Measurements from ENCODE around the gene AKR1C8. TPM values are rescaled to one million over a fixed set of nuclear protein-coding genes. Genes with fewer than 3 reads are reported as not detected.

Gene AKR1C8
- polyA plus RNA-seq, 1 of the 3 experiments (the other 2 are of a cell fraction), result not detected

DNA sequence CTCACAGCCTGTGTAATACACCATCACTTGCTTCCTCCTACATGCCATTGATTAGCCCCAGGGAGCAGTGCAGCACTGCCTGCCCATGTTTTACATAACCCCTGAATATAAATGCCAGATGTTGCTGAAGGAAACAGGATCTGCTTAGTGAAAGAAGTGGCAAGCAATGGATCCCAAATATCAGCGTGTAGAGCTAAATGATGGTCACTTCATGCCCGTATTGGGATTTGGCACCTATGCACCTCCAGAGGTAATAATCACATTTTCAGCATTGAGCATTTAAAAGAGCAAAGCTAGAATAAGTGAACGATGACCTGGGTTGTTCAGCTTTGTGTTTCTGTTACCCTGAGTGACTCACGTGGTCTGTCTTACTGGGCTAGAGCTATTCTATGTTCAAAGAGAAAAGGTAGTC, 11.8 kb upstream of the AKR1C8 start, which contains the start of gene AKR1C4:
Gene AKR1C4 (plus strand): TSS at position 136 of the 412 bp plus-strand sequence. CDS start 31 bp downstream, at position 167.
- ChIA-PET POLR2A (no interaction called here), CTCF (no interaction called here)
- H3F3A ChIP-seq (replicated peaks; ENCODE audit: insufficient read depth), result no peaks in the 10 kb centered on the region

DNA sequence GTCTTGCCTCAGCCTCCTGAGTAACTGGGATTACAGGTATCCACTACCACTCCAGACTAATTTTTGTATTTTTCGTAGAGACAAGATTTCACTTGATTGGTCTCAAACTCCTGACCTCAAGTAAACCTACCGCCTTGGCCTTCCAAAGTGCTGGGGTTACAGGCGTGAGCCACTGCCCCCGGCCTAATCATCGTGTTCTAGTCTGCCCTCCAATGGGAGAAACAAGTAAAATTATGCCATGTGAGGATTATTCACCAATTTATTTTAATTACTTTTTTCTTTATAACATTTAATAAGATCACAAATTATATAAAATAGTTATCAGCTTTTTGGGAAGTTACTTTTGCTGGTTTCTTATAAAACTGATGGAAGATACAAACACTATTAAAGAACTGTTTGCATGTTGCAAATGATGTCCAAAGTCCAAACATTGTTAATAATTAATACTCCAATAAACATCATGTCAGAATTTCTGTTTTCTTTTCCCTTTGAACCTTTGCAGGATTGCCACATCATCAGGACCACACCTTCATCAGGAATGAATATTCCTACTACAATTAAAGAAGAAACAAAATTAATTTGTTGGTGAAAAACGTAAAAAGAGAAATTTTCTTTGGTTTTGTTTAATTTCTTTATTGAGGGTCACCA, 10.9 kb upstream of the AKR1C8 start:
- H3K4me1 ChIP-seq (ENCODE audit: control insufficient read depth in 1 of 2, insufficient read depth in 2 of 2, low read depth in 1 of 2, low read length in 1 of 2), result no peaks in the 10 kb centered on the region
- ChIA-PET CTCF (no interaction called here), POLR2A (no interaction called here)
- no peaks in the 10 kb centered on the region for H3K9me3 ChIP-seq
- 20% methylated on average over 6 of the region's 6 CpGs for WGBS (ENCODE audit: low lambda C conversion rate)
- no peaks in the 10 kb centered on the region for H3K9me2 ChIP-seq
- H3K9ac ChIP-seq, result no peak overlapping the region
- no peak overlapping the region for H3K4me2 ChIP-seq
- no peak for DNase-seq
- no peak overlapping the region for H3K4me3 ChIP-seq (ENCODE audit: low read depth in 2 of 2, low read length in 1 of 2)
- H3K27me3 ChIP-seq (ENCODE audit: insufficient read depth), result no peaks in the 10 kb centered on the region
- no peaks in the 10 kb centered on the region for H3F3A ChIP-seq (replicated peaks; ENCODE audit: insufficient read depth)
- H3K27ac ChIP-seq (ENCODE audit: low read depth in 2 of 2, low read length in 1 of 2), result no peak overlapping the region
- no peaks in the 10 kb centered on the region for H3K36me3 ChIP-seq (replicated peaks in 1 of 2; ENCODE audit: control insufficient read depth in 1 of 2, insufficient read depth in 2 of 2, low read length in 1 of 2)
- no peaks in the 10 kb centered on the region for H3K79me2 ChIP-seq (ENCODE audit: insufficient read depth)
- no peak overlapping the region for H2AFZ ChIP-seq (ENCODE audit: low read depth)
- no peaks in the 10 kb centered on the region for H4K20me1 ChIP-seq (ENCODE audit: insufficient read depth)
- TF ChIP-seq MXI1 (IDR thresholded peaks at IDR 0.05; ENCODE audit: low read depth, low read length) (no peak), RFX5 (IDR thresholded peaks at IDR 0.05; ENCODE audit: low read length) (no peak), MEF2A (IDR thresholded peaks at IDR 0.05; ENCODE audit: borderline replicate concordance, low read depth) (no peak), ELF1 (IDR thresholded peaks at IDR 0.05) (no peak), FOXM1 (IDR thresholded peaks at IDR 0.05; ENCODE audit: low read depth) (no peak), GABPA (IDR thresholded peaks at IDR 0.05; ENCODE audit: low read depth) (no peak), EZH2phosphoT487 (IDR thresholded peaks at IDR 0.05; ENCODE audit: borderline replicate concordance, low read depth) (no peak), RCOR1 (IDR thresholded peaks at IDR 0.05; ENCODE audit: low read length) (no peak), SMC3 (IDR thresholded peaks at IDR 0.05; ENCODE audit: low read depth, low read length) (no peak), FOXJ3 (CRISPR knock-in tag; IDR thresholded peaks at IDR 0.05) (no peak)
- TF ChIP-seq, protein P1, sequence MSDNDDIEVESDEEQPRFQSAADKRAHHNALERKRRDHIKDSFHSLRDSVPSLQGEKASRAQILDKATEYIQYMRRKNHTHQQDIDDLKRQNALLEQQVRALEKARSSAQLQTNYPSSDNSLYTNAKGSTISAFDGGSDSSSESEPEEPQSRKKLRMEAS (IDR thresholded peaks at IDR 0.05; ENCODE audit: low read depth), result no peak
- TF ChIP-seq, protein P2, sequence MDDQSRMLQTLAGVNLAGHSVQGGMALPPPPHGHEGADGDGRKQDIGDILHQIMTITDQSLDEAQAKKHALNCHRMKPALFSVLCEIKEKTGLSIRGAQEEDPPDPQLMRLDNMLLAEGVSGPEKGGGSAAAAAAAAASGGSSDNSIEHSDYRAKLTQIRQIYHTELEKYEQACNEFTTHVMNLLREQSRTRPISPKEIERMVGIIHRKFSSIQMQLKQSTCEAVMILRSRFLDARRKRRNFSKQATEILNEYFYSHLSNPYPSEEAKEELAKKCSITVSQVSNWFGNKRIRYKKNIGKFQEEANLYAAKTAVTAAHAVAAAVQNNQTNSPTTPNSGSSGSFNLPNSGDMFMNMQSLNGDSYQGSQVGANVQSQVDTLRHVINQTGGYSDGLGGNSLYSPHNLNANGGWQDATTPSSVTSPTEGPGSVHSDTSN (IDR thresholded peaks at IDR 0.05), result no peak

More for the DNA sequence above, 11.8 kb upstream of the AKR1C8 start, which contains the start of gene AKR1C4:
- Histone ChIP-seq H2AFZ (ENCODE audit: low read depth) (no peak within 1 kb of the TSS), H3K27ac (ENCODE audit: low read depth in 2 of 2, low read length in 1 of 2) (no peak within 1 kb of the TSS), H3K4me1 (ENCODE audit: control insufficient read depth in 1 of 2, insufficient read depth in 2 of 2, low read depth in 1 of 2, low read length in 1 of 2) (no peaks in the 10 kb centered on the region), H3K4me3 (ENCODE audit: low read depth in 2 of 2, low read length in 1 of 2) (no peak within 1 kb of the TSS), H3K27me3 (ENCODE audit: insufficient read depth) (no peaks in the 10 kb centered on the region), H3K4me2 (no peak within 1 kb of the TSS), H3K9ac (no peak within 1 kb of the TSS), H4K20me1 (ENCODE audit: insufficient read depth) (no peaks in the 10 kb centered on the region), H3K9me2 (no peaks in the 10 kb centered on the region), H3K36me3 (replicated peaks in 1 of 2; ENCODE audit: control insufficient read depth in 1 of 2, insufficient read depth in 2 of 2, low read length in 1 of 2) (no peaks in the 10 kb centered on the region), H3K79me2 (ENCODE audit: insufficient read depth) (no peaks in the 10 kb centered on the region), H3K9me3 (no peaks in the 10 kb centered on the region)
- TF ChIP-seq NFIC (IDR thresholded peaks at IDR 0.05; ENCODE audit: borderline replicate concordance), result no peak
- no peak for TF ChIP-seq TAF1 (IDR thresholded peaks at IDR 0.05; ENCODE audit: borderline replicate concordance, low read depth, low read length)
- TF ChIP-seq EZH2phosphoT487 (IDR thresholded peaks at IDR 0.05; ENCODE audit: borderline replicate concordance, low read depth), result no peak
- no peak for TF ChIP-seq FOSL2 (IDR thresholded peaks at IDR 0.05; ENCODE audit: borderline replicate concordance, low read depth)
- no peak for TF ChIP-seq SIN3A (IDR thresholded peaks at IDR 0.05; ENCODE audit: borderline replicate concordance, low read depth, low read length)
- TF ChIP-seq FOXJ3 (CRISPR knock-in tag; IDR thresholded peaks at IDR 0.05), result no peak
- TF ChIP-seq, protein P3, sequence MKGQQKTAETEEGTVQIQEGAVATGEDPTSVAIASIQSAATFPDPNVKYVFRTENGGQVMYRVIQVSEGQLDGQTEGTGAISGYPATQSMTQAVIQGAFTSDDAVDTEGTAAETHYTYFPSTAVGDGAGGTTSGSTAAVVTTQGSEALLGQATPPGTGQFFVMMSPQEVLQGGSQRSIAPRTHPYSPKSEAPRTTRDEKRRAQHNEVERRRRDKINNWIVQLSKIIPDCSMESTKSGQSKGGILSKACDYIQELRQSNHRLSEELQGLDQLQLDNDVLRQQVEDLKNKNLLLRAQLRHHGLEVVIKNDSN (IDR thresholded peaks at IDR 0.05; ENCODE audit: borderline replicate concordance, low read depth), result no peak
- TF ChIP-seq, protein P4, sequence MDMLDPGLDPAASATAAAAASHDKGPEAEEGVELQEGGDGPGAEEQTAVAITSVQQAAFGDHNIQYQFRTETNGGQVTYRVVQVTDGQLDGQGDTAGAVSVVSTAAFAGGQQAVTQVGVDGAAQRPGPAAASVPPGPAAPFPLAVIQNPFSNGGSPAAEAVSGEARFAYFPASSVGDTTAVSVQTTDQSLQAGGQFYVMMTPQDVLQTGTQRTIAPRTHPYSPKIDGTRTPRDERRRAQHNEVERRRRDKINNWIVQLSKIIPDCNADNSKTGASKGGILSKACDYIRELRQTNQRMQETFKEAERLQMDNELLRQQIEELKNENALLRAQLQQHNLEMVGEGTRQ (IDR thresholded peaks at IDR 0.05; ENCODE audit: borderline replicate concordance, low read depth, low read length), result no peak
- TF ChIP-seq, protein P5, sequence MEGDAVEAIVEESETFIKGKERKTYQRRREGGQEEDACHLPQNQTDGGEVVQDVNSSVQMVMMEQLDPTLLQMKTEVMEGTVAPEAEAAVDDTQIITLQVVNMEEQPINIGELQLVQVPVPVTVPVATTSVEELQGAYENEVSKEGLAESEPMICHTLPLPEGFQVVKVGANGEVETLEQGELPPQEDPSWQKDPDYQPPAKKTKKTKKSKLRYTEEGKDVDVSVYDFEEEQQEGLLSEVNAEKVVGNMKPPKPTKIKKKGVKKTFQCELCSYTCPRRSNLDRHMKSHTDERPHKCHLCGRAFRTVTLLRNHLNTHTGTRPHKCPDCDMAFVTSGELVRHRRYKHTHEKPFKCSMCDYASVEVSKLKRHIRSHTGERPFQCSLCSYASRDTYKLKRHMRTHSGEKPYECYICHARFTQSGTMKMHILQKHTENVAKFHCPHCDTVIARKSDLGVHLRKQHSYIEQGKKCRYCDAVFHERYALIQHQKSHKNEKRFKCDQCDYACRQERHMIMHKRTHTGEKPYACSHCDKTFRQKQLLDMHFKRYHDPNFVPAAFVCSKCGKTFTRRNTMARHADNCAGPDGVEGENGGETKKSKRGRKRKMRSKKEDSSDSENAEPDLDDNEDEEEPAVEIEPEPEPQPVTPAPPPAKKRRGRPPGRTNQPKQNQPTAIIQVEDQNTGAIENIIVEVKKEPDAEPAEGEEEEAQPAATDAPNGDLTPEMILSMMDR (IDR thresholded peaks at IDR 0.05), result no peak
- no peak for TF ChIP-seq MEF2A (IDR thresholded peaks at IDR 0.05; ENCODE audit: borderline replicate concordance, low read depth)
- TF ChIP-seq, protein P6, sequence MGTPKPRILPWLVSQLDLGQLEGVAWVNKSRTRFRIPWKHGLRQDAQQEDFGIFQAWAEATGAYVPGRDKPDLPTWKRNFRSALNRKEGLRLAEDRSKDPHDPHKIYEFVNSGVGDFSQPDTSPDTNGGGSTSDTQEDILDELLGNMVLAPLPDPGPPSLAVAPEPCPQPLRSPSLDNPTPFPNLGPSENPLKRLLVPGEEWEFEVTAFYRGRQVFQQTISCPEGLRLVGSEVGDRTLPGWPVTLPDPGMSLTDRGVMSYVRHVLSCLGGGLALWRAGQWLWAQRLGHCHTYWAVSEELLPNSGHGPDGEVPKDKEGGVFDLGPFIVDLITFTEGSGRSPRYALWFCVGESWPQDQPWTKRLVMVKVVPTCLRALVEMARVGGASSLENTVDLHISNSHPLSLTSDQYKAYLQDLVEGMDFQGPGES (IDR thresholded peaks at IDR 0.05; ENCODE audit: low read depth, low read length), result no peak
- no peak for TF ChIP-seq GABPA (IDR thresholded peaks at IDR 0.05; ENCODE audit: low read depth)
- peak; percentile 14 for DNase-seq
- WGBS (ENCODE audit: low lambda C conversion rate), result 11% methylated on average over 4 of the region's 4 CpGs
